Measurements from ENCODE around the gene PUM1.
A peak's percentile ranks its signal among the peaks of the same experiment; 100 is the strongest.

The PUM1 gene

DNA sequence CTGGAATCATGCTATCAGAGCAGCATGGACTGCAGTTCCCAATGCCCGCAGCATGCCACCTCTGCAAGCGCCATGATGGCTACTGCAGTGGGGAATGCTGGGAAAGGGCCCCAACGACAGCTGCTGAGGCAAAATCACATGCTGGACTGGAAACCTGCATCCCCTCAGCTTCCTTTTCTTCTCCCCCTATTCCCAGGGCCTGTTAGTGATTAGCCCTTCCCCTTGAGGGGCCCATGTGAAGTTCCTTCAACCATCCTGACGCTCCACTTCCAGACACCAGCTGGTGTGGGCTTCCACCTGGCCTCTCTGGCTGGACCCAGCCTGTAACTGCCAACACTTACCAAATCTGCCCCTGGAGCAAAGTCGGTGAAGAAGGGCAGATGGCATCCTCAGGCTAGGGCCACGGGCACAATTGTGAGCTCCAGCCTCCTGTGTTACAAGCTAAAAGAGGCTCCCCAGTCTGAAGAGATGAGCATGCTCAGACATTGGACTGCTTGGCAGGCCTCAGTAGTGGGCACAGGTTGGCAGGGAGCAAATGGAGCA is 134.8 kb downstream of the PUM1 start:
- no peak for DNase-seq (ENCODE audit: low read depth in 2 of 3, low spot score in 2 of 3)

DNA sequence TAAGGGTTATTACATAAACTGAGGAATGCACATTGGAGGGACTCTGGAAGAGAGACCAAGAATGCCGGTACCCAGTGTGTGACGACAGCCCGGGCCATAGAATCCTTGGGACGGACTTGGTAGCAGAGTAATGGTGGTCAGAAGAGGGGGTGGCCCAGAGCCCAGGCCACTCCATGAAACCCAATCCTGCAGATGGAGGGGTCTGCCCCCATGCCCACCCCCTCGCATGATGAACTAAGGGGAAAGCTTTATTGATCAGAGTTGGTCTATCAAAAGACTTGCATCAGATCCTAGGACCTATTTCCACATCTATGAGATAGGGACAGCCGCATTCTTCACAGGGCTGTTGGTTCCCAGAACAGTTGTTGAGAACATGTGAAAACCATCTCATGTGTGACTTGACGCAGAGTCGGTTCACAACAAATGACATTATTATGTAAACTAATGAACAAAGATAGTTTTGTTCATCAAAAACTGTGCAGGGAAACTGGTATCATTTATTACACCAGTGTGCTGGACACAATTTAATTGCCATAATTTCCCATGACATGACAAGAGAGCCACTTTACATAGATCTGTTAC is 135.5 kb downstream of the PUM1 start:
- no peak for DNase-seq (ENCODE audit: low read depth in 2 of 3, low spot score in 2 of 3)

DNA sequence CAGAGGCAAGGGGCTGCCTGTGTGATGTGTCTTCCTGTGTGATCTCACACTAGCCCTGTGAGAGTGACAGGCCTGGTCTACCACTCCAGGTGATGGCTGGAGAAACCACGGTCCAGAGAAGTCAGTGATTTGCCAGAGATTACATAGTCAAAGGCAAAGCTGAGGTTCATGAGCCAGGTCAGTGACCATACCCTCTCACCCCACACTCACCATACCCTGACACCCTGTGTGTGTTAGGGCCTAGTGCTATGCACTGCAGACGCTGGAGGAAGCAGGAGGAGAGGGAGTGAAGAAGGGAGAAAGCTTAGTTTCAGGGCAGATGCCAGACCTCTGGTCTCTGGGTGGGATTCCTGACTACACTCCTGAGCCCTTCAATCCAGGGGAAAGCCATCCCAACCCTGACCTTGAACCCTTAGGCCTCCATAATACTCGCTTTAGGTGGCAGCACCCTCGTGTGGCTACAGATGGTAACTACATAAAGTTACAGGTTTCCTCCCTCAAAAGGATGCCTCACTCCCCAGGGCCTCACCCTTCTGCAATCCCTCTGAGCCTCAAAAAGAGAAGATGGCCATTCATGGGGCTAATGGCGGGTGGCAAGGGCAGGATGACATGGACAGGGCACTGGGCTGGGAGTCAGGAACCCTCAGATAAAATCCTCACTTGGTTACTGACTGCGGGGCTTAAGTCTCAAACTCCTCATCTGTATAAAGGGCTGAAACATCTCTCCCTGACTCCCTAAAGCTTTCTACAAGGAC is 136.2 kb downstream of the PUM1 start:
- DNase-seq (ENCODE audit: low read depth in 2 of 3, low spot score in 2 of 3) = peak in 1 of 3 experiments; percentile 33

DNA sequence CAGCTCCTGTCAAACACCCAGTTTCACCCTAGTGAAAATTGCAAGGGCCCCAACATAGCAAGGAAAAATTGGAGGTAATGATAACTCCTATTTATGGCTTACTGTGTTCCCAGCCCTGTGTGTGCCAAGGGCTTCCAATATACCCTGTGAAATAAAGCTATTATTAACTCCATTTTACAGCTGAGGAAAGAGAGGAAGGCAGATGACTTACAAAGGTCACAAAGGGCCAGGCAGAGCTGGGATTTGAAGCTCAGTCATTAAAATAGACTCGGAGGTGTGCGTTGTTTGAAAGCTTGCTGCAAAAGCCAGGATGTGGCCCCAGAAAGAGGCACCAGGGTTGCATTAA is 136.8 kb downstream of the PUM1 start:
- DNase-seq (ENCODE audit: low read depth in 2 of 3, low spot score in 2 of 3) = no peak

DNA sequence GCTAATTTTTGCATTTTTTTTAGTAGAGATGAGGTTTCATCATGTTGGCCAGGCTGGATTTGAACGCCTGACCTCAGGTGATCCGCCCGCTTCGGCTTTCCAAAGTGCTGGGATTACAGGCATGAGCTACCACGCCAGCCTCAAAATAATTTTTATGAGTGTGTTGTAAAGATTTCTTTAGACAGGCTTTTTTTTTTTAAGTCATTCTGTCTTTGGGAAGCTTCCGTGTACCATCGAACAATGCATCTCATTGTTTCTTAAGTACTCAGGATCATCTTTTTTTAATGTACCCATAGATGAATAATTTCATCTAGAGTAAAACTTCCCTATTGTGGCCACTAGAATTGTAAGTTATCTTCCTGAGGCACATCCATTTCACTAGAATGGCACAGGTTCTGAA is 137.3 kb downstream of the PUM1 start:
- DNase-seq (ENCODE audit: low read depth in 2 of 3, low spot score in 2 of 3) = no peak

DNA sequence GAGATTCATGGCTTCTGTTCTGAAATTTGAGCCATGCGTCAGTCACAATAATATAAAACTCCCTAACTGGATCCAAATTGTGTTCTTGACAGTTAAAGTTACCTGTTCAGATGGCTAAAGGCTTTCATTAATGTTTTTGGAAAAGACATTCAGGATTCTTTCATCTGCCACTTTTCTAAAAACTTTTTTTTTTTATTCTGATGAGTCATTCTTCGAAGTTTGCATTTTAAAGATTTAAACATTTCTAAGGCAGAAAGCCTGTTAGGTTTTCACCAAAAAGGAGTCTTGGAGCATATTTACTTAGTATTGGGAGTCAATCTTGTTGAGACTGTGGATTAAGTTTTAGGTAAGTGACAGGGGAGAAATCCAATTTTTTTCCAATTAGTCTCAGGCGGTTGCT is 138.1 kb downstream of the PUM1 start:
- no peak for DNase-seq (ENCODE audit: low read depth in 2 of 3, low spot score in 2 of 3)

DNA sequence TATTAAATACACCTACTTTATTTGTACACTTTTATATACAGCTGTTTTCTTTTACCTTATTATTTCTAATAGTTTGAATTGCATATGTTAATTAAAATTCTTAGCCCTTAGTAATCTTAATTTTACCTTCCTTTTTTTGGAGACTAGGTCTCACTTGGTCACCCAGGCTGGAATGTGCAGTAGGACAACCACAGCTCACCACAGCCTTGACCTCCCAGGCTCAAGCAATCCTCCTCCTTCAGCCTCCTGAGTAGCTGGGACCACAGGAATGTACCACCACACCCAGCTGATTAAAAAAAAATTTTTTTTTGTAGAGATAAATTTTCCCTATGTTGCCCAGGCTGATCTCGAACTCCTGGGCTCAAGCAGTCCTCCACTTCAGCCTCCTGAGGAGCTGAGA is 141.9 kb downstream of the PUM1 start:
- DNase-seq (ENCODE audit: low read depth in 2 of 3, low spot score in 2 of 3) = no peak

DNA sequence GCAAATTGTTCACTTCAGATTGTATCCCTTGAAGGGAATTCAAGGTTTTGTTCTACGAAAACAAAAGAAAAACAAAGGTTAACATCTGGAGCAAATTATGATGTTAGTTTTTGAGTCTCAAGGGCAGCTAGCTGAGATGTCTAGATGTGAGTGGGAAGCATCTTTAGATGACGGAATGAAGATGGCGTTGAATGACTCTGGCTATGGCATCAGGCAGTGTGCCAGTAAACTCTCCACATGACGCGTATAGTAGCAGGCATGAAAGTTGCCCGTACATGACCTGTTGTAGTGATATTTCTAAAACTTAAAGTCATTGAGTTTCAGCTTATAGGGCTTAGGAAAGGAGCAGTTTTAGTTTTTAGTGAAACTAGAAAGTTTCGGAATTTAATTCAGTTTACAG is 144.7 kb downstream of the PUM1 start:
- DNase-seq (ENCODE audit: low read depth in 2 of 3, low spot score in 2 of 3) = no peak

DNA sequence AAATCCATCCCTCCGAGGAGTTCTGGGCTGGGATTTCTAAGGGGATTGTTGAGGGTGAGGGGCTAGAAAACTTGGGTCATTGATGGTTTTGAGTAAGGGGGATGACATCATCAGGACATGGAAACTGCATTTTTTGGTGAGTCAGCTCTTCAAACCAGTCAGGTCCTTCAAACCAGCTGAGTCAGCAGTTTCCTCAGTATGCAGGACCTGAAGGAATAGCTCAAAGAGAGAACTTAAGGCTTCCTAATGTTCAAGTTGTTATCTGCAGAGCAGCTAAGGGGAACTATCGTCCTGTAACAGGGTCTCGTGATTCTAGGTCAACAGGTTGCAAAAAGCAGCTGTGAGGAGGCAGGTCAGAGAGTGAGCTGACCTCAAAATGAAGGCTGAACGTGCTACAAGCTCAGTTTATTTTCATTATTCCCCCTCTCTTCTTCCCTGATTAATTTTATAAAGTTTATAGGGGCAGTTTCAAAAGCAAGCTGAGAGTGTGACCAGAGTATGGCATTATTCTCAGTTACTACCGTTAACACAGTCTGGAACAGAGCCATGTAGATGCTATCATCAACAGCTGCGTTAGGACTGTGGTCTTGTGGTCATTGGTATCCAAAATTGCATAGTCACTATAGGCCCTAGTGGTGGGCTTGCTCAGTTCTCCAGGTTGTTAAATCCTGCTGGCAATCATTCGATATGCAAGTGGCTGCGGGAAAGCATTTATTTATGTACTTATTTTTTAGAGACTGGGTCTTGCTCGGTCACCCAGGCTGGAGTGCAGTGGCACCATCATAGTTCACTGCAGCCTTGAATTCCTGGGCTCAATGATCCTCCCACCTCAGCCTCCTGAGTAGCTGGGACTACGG is 146.3 kb downstream of the PUM1 start:
- no peak for DNase-seq (ENCODE audit: low read depth in 2 of 3, low spot score in 2 of 3)

DNA sequence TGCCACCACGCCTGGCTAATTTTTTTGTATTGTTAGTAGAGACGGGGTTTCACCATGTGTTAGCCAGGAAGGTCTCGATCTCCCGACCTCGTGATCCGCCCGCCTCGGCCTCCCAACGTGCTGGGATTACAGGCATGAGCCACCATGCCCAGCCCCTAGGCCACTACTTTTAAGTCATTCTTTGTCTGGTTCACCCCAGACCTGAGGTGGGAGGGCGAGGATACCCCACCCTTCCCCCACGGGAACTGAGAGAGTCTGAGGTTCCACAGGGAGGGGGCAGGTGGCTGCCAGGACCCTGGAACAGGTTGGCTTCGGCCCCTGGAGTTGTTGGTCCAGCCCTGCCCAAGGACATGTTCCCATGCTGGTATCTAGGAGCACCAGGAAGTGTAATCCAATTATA is 149.2 kb downstream of the PUM1 start:
- DNase-seq (ENCODE audit: low read depth in 2 of 3, low spot score in 2 of 3) = no peak

DNA sequence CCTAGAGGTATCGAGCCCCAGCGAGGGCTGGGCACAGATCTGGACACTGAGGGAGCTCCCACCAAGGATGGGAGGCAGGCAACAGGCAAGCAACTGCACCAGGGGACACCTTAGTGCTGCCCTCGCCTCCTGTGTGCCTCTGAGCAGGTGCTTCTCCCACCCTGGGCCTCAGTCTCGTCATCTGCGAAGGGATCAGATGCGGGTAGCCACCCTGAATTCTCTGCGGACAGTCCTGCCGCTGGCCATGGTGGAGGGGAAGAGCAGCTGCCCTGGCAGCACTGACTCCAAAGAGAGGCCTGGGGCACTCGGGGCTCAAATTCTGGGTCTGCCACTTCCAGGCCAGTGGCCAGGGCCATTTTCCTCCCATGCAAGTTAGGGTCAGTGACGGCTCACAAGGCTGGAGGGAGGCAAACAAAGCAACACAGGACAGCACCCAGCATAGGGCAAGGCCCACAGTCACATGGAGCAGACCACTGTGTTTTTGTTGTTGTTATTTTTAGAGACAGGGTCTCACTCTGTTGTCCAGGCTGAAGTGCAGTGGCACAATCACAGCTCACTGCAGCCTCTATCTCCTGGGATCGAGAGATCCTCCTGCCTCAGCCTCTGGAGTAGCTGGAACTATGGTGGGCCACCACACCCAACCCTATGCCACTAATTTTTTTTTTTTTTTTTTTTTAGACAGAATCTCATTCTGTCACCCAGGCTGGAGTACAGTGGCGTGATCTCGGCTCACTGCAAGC is 149.9 kb downstream of the PUM1 start:
- DNase-seq (ENCODE audit: low read depth in 2 of 3, low spot score in 2 of 3) = no peak

DNA sequence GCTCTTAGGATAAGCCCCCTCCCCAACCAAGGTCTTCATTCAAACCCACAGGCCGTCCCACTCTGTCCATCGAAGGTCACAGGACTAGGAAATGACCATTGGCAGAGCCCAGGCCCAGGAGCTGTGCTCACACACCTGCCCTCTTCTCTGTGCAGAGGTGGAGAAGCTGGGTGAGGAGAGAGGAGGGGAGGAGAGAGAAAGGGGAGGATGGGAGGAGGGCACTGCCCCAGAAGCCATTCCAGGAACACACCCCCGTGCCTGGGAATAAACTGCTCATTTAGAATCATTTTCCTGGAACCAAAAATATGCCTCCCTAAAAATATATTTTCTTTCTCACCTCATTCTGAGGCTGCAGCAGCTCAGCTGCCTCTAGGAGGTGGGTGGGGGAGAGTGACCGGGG is 150.6 kb downstream of the PUM1 start:
- no peak for DNase-seq (ENCODE audit: low read depth in 2 of 3, low spot score in 2 of 3)

DNA sequence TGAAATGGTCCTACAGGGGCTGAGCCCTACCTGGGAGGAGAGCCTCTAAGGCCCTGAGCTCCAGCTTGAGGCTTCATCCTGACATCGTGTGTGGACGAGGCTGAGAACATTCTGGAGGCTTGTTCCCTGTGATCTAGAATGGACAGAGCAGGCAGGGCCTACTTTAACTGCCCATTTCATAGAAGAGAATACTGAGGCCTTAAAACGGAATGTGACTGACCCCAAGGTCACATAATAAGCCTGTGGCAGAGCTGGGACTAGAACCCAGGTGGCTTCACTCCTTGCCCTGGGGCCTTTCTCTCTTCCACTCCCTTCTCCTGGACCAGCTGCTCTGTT is 151.0 kb downstream of the PUM1 start:
- no peak for DNase-seq (ENCODE audit: low read depth in 2 of 3, low spot score in 2 of 3)

DNA sequence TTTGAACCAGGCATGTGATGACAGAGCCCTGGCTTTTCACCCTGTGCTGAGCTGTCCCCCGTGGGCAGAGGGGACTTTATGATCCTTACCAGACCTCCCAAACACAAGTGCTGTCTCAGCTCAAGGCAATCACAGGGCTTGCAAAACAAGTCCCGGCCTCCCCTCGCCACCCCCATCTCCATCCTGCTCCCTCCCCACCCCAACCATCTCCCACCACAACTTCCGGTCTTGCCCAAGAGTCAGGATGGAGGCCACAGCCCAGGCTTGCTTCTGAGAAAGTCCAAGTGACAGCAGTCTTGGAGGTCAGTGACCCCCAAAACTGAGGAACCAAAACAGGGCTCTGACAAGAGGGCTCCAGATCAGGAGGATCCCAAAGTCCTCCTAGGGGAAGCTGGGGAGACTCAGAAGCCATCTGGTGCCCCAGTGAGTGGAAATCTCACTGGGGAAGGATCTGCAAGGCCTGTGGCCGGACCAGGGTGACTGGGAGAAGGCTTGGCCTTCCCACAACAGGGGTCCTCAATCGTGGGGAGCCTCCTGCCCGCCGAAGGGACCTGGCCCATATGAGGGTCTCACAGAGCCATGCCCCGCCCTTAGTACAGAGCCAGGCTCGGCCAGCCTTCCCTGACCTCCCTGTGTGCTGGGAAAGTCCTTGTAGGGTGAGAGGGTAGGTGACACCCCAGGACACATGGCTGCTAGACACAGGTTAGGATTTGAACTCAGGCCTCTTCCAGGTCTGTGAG is 152.4 kb downstream of the PUM1 start:
- DNase-seq (ENCODE audit: low read depth in 2 of 3, low spot score in 2 of 3) = no peak

DNA sequence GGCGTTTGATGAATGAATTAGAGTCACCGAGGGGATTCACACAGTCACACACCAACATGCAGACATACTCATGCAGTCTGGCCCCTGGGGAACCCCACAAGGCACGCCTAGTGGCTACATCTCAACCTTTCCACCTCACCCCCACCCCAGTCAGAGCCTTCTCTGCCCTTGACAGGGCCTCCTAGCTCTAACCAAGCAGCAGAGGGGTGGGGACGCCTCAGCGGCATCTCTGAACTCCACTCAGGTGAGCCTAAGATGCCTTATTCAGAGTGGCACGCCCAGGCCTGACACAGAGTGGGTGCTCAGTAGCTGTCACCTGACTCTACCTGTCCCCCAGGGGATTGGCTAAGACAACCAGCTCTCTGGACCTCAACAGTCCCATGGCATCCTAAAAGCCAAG is 153.3 kb downstream of the PUM1 start:
- no peak for DNase-seq (ENCODE audit: low read depth in 2 of 3, low spot score in 2 of 3)

DNA sequence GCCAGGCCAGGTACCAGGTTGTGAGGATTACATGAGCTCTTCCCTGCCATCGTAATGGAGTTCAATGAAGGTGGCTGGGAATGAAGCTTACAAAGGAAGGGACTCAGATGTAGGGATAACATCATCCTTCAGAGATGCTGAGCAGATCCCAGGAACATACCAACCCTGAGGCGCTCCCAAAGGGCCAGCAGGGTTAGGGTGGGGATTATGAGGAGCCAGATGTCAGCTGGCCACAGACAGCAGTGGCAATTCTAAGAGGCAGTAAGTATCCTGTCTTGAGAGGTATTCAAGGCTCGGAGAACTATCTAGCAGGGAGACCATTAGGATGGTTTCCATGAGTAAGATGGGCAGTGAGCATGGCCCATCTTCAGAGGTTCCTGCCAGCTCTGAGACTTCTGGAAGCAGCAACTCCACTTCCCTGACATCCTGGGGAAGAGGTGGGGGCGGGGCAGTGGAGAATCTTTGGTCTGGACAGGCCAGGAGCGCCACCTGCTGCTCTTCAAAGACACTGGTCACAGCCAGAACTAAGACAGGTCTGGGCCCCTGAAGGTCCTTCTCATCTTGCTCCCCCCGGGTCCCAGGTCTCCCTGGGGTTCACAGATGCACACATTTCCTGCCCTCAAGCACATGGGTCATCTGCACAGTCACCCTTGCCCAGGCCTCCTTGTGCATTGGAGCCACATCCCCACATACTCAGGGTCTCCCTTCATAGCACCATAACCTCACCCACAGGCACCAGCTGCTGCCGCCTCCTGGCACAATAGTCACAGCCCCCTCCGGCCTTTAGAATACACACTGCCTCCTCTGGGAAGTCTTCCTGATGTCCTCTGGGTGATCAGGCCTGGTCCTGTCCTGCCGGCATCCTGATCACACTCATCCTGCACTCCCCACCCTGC is 154.2 kb downstream of the PUM1 start:
- DNase-seq (ENCODE audit: low read depth in 2 of 3, low spot score in 2 of 3) = peak in 2 of 3 experiments; percentile 37 to 39

DNA sequence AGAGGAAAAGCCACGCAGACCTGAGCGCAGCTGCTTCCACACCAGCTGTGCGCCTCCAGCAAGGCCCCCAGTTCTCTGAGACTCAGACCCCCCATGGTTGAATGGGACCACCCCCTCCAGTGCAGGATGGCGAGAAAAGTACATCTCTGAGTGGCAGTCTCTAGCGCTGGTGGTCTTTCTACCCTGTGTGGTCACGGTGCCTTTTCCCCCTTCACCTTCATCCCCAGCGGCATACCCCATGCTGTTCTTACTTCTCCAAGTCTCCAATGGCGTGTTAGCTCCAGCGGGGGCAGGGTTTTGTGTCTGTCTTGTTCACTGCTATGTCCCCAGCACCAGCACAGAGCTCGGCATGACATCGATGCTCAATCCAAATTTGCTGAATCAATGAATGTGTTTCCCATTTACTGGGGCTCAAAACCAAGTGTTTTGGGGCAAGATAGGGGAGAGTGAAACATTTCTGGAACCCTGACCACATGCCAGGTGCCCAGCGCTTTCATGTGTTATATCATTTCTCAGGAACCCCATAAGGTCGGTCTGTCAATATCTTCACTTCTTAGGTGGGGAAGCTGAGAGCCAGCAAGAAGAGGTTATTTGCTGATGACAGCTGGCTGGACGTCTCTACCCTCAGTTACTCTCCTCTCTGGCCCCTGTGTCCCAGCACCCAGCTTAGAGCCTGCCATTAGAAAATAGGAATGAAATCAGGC is 156.0 kb downstream of the PUM1 start:
- DNase-seq (ENCODE audit: low read depth in 2 of 3, low spot score in 2 of 3) = no peak

DNA sequence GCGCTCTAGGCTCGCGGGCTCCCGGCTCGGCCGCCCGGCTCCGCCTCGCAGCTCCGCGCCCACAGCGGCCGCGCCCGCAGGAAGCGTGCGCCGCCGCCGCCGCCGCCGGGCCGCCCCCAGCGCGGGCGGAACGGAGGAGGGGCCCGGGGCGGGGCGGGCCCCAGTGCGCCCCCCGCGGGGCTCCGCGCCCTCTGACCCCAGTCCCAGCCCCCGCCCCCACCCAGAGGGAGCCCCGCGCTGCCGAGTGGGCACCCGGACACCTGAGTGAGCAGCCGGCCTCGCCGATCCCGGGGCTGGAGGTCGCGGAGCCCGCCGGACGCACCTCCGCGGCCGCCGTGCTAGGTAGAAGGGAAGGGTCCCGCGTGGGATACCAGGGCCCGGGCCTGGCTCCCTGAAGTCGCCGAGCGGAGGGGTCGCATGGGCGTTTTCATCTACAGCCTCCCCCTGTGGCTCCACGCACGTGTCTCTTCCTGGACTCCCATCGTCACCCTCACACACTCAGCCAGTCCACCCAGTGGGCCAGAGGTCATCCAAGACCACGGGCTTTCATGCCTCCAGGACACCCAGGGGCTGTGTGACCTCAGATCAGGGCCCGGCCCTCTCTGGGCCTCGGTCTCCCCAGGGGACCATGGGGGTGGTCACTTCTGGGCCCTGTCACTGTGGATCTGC is 156.7 kb downstream of the PUM1 start, which contains the start of gene SDC3:
Gene SDC3 (minus strand): TSS at position 63 of the 669 bp plus-strand sequence. CDS start 172 bp downstream, outside the sequence.
- DNase-seq (ENCODE audit: low read depth in 2 of 3, low spot score in 2 of 3) = no peak
